HUES64 (cell line): Measurements from ENCODE around the gene PIGU.
"Not testable (repeated sequence)": the region's sequence is repeated elsewhere in the genome, so short reads cannot be mapped to it uniquely, and the experiment has no call there.

Experiments used
- H3K27ac ChIP-seq: 2 replicates; pipeline ENCODE4 v1.7.0; 2013; ENCODE audit warnings: low read depth, low read length, inconsistent platforms
- H3K27me3 ChIP-seq: 2 replicates; pipeline ENCODE4 v1.6.1; 2013; ENCODE audit warnings: mild to moderate bottlenecking, low read length; ENCODE audit not compliant: insufficient read depth
- H3K36me3 ChIP-seq: 2 replicates; pipeline ENCODE4 v1.6.1; 2013; ENCODE audit warnings: mild to moderate bottlenecking, low read length; ENCODE audit not compliant: insufficient read depth
- H3K4me1 ChIP-seq: 2 replicates; pipeline ENCODE4 v1.6.1; 2013; ENCODE audit warnings: mild to moderate bottlenecking, low read length, moderate library complexity; ENCODE audit not compliant: insufficient read depth
- H3K4me3 ChIP-seq: 2 replicates; pipeline ENCODE4 v1.5.1; 2013; ENCODE audit warnings: mild to moderate bottlenecking, low read length, moderate library complexity
- H3K9ac ChIP-seq: 2 replicates; pipeline ENCODE4 v1.6.1; 2013; ENCODE audit warnings: mild to moderate bottlenecking, low read depth, low read length
- H3K9me3 ChIP-seq: 2 replicates; pipeline ENCODE4 v1.6.1; 2013; ENCODE audit warnings: low read depth, low read length; ENCODE audit not compliant: insufficient read depth
- WGBS: fragments of 150-250, 120-280 bp; methylation state at CpG from one replicate; pipeline ENCODE4 v1.1.7; 2013; ENCODE audit warnings: missing lambda C conversion rate; 5-methylcytosine and 5-hydroxymethylcytosine counted together

Gene PIGU

DNA sequence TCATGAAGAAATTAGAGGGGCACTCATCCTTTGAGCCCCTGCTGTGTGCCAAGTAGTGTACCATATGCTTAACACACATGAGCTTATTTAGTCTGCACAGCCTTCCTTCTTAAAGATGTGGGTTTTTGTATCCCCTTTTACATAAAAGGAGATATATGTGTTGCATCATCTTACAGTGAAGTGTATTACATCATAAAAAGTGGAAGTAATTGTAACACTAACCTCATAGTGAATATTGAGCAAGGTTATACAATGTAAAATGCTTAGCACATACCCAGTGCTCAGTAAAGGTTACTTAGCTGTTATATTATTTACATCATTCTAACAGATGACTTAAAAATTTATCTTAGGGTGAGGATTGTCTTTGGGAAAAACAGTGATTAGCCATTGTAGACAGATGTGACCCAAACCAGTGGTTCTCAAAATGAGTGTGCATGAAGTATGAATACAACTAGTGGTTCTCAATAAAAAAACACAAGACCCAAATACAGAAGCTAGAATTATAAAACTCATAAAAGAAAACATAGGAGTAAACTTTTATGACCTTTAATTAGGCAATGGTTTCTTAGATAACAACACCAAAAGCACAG lies 3.8 kb upstream of the PIGU start:
- no peaks in the 10 kb centered on the region for H3K9me3 ChIP-seq
- H3K27me3 ChIP-seq: no peaks in the 10 kb centered on the region
- no peak overlapping the region for H3K27ac ChIP-seq
- H3K4me3 ChIP-seq: no peak overlapping the region
- no peak overlapping the region for H3K9ac ChIP-seq
- no peaks in the 10 kb centered on the region for H3K36me3 ChIP-seq
- no peaks in the 10 kb centered on the region for H3K4me1 ChIP-seq

DNA sequence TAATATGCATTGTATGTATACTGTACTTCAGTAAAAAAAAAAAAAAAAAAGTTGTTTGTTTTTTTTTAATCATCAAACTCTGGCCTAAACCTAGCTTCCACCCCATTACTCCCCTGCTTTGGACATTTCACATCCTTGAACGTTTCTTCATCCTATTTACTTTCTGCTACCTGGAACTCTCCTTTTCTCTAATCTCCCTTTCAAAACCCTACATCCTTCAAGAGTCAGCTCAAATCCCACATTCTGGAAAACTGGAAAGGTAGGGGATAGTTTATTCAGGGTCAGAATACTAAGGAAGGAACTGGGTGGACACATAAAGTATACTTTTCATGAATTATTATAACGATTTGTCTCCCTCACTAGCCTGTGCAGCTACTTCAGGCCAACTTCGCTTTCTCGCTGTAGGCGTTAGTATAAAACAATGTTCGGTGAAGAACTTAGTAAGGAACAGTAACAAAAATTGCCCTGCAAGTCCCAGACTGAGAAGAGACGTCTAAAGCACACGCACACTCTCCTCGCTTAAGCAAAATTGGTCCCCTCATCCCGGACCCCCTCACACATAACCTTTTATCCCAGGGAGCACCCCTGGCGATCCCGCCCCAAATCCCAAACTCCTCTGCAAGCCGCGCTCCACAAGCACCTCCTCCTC lies 775 bp downstream of the PIGU start:
- Histone ChIP-seq H3K4me1 (no peaks in the 10 kb centered on the region), H3K9ac (peak overlapping the region; percentile 54), H3K27ac (no peak overlapping the region), H3K9me3 (no peaks in the 10 kb centered on the region), H3K27me3 (no peaks in the 10 kb centered on the region), H3K4me3 (peak overlapping the region; percentile 78), H3K36me3 (no peaks in the 10 kb centered on the region)
- 2% methylated on average over 13 of the region's 14 CpGs for WGBS

GRCh38 chr20:34675561-34675960 lies 1.3 kb downstream of the PIGU start:
- no peak overlapping the region for H3K9ac ChIP-seq
- WGBS: 82% methylated on average over 3 of the region's 3 CpGs
- no peaks in the 10 kb centered on the region for H3K9me3 ChIP-seq
- H3K4me3 ChIP-seq: peak overlapping the region; percentile 78
- no peaks in the 10 kb centered on the region for H3K4me1 ChIP-seq
- H3K27me3 ChIP-seq: no peaks in the 10 kb centered on the region
- no peak overlapping the region for H3K27ac ChIP-seq
- no peaks in the 10 kb centered on the region for H3K36me3 ChIP-seq

DNA sequence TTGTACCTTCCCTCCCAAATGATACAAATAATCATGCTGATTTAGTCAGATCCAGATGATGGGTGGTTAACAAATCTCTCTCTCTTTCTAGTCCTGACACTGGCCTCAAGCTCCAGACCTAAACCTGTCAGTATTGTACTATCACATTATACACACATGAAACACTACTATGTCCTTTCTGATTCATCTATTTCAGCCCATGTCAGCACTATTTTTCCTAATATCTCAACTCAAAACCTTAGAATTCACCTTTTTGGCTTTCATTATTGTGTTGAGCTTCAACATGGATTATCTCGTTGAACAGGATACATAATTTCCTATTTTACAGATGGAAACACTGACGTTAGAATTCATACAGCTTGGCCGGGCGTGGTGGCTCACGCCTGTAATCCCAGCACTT lies 3.5 kb downstream of the PIGU start:
- H3K27ac ChIP-seq: no peak overlapping the region
- H3K9me3 ChIP-seq: 0 out of 2 replicates have a peak, but pooled peaks cover 5% of the 10 kb centered on the region
- WGBS: 95% methylated on average over 5 of the region's 5 CpGs
- H3K4me1 ChIP-seq: no peaks in the 10 kb centered on the region
- H3K36me3 ChIP-seq: no peaks in the 10 kb centered on the region
- no peaks in the 10 kb centered on the region for H3K27me3 ChIP-seq
- no peak overlapping the region for H3K9ac ChIP-seq
- no peak overlapping the region for H3K4me3 ChIP-seq

DNA sequence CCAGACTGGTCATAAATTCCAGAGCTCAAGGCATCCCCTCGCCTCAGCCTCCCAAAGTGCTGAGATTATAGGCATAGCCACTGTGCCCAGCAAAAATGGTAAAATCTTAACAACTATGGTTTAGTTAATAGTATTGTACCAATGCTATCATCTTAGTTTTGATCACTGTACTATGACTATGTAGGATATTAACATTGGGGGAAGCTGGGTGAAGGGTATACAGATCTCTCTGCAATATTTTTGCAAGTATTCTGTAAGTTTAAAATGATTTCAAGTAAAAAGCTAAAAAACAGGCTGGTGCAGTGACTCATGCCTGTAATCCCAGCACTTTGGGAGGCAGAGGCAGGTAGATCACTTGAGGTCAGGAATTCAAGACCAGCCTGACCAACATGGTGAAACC lies 7.8 kb downstream of the PIGU start:
- Histone ChIP-seq H3K9ac (no peak overlapping the region), H3K27ac (no peak overlapping the region), H3K4me1 (no peaks in the 10 kb centered on the region), H3K36me3 (no peaks in the 10 kb centered on the region), H3K9me3 (0 out of 2 replicates have a peak, but pooled peaks cover 5% of the 10 kb centered on the region), H3K4me3 (no peak overlapping the region), H3K27me3 (no peaks in the 10 kb centered on the region)
- WGBS: 92% methylated on average over 1 of the region's 1 CpG

DNA sequence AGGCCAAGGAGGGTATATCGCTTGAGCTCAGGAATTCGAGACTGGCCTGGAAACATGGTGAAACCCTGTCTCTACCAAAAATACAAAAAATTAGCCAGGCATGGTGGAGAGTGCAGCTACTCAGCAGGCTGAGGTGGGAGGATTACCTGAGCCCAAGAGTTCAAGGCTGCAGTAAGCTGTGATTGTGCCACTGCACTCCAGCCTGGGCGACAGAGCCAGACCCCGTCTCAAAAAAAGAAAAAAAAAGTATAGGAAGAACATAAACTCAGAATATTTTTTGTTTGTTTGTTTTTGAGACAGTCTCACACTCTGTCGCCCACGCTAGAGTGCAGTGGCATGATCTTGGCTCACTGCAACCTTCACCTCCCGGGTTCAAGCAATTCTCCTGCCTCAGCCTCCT lies 12.1 kb downstream of the PIGU start:
- H3K27me3 ChIP-seq, H3K27ac ChIP-seq, H3K9me3 ChIP-seq, H3K4me1 ChIP-seq, H3K36me3 ChIP-seq, H3K9ac ChIP-seq, H3K4me3 ChIP-seq: not testable (repeated sequence)
- 97% methylated on average over 7 of the region's 7 CpGs for WGBS

GRCh38 chr20:34663213-34663943 lies 13.5 kb downstream of the PIGU start:
- Histone ChIP-seq H3K27me3 (no peaks in the 10 kb centered on the region), H3K27ac (no peak overlapping the region), H3K4me1 (no peaks in the 10 kb centered on the region), H3K36me3 (no peaks in the 10 kb centered on the region), H3K4me3 (no peak overlapping the region), H3K9me3 (no peaks in the 10 kb centered on the region), H3K9ac (no peak overlapping the region)
- 95% methylated on average over 4 of the region's 5 CpGs for WGBS

GRCh38 chr20:34661811-34662210 lies 15.1 kb downstream of the PIGU start:
- not testable (repeated sequence) for H3K27me3 ChIP-seq, H3K27ac ChIP-seq, H3K36me3 ChIP-seq, H3K9ac ChIP-seq, H3K9me3 ChIP-seq, H3K4me3 ChIP-seq, H3K4me1 ChIP-seq
- WGBS: 97% methylated on average over 5 of the region's 5 CpGs

DNA sequence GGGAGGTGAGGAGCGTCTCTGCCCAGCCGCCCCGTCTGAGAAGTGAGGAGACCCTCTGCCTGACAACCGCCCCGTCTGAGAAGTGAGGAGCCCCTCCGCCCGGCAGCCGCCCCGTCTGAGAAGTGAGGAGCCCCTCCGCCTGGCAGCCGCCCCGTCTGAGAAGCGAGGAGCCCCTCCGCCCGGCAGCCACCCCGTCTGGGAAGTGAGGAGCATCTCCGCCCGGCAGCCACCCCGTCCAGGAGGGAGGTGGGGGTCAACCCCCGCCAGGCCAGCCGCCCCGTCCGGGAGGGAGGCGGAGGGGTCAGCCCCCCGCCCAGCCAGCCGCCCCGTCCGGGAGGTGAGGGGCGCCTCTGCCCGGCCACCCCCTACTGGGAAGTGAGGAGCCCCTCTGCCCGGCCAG lies 18.2 kb downstream of the PIGU start:
- H3K27me3 ChIP-seq, H3K4me3 ChIP-seq, H3K4me1 ChIP-seq, H3K9ac ChIP-seq, H3K27ac ChIP-seq, H3K36me3 ChIP-seq, H3K9me3 ChIP-seq: not testable (repeated sequence)
- WGBS: 97% methylated on average over 30 of the region's 31 CpGs

- Histone ChIP-seq H3K4me3 (no peak overlapping the region), H3K9ac (no peak overlapping the region), H3K27me3 (no peaks in the 10 kb centered on the region), H3K4me1 (no peaks in the 10 kb centered on the region), H3K36me3 (peaks cover 19% of the 10 kb centered on the region), H3K9me3 (no peaks in the 10 kb centered on the region), H3K27ac (no peak overlapping the region)
- 95% methylated on average over 5 of the region's 7 CpGs for WGBS
Measured at GRCh38 chr20:34654207-34654744, 22.6 kb downstream of the PIGU start.

DNA sequence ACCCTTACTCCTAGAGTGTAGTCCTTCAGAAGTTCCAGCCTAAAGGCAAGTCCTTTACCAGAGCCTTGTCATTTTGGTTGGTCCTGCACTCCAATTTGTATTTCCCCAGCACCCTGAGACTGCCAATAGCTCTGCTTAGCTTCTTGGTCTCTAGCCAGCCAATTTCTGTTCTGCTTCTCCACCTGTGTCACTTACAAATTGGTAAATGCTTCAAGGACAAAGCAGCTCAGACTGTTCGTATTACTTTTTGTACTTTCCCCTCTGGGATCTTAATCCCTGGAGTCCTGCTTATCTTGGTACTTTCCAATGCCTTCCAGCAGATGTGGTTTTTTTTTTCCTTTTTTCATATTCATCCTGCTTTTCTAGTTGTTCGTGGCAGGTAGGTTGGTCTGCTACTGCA lies 25.7 kb downstream of the PIGU start:
- no peaks in the 10 kb centered on the region for H3K9me3 ChIP-seq
- H3K9ac ChIP-seq: no peak overlapping the region
- no peaks in the 10 kb centered on the region for H3K27me3 ChIP-seq
- WGBS: 99% methylated on average over 2 of the region's 2 CpGs
- H3K4me1 ChIP-seq: no peaks in the 10 kb centered on the region
- peaks cover 19% of the 10 kb centered on the region for H3K36me3 ChIP-seq
- H3K4me3 ChIP-seq: no peak overlapping the region
- no peak overlapping the region for H3K27ac ChIP-seq
